RWPE2 (cell line): ENCODE measurements around the gene FARP2.

Experiments used
- ATAC-seq: fragments of 200-7000 bp; cut with Tn5 transposase; 3 replicates; pipeline ENCODE4 v1.9.1; 2021; ENCODE audit warnings: low read depth
- DNase-seq: peaks from one replicate; pipeline ENCODE4 v3.0.0-alpha.2; 2020; ENCODE audit warnings: low spot score
- H3K27ac ChIP-seq: fragments of 450-650 bp; 2 replicates; pipeline ENCODE4 v1.5.1; 2017; ENCODE audit warnings: mild to moderate bottlenecking; ENCODE audit not compliant: poor library complexity, severe bottlenecking
- H3K27me3 ChIP-seq: fragments of 250-450 bp; sonication (Bioruptor Pico); 2 replicates; pipeline ENCODE4 v1.5.1; 2021; ENCODE audit warnings: mild to moderate bottlenecking, moderate library complexity; ENCODE audit not compliant: insufficient read depth, poor library complexity, severe bottlenecking
- H3K36me3 ChIP-seq: fragments of 250-450 bp; sonication (Bioruptor Pico); 2 replicates; pipeline ENCODE4 v1.5.1; 2020; ENCODE audit warnings: low read depth, mild to moderate bottlenecking, moderate library complexity
- H3K4me1 ChIP-seq: fragments of 250-450 bp; sonication (Bioruptor Pico); 2 replicates; pipeline ENCODE4 v1.5.1; 2021; ENCODE audit warnings: mild to moderate bottlenecking, moderate library complexity; ENCODE audit not compliant: insufficient read depth, poor library complexity, severe bottlenecking
- H3K4me3 ChIP-seq: fragments of 250-450 bp; sonication (Bioruptor Pico); 2 replicates; pipeline ENCODE4 v1.5.1; 2021; ENCODE audit warnings: mild to moderate bottlenecking, moderate library complexity; ENCODE audit not compliant: severe bottlenecking
- H3K9me3 ChIP-seq: fragments of 250-450 bp; sonication (Bioruptor Pico); 2 replicates; pipeline ENCODE4 v1.5.1; 2021; ENCODE audit warnings: mild to moderate bottlenecking, moderate library complexity; ENCODE audit not compliant: severe bottlenecking
- CTCF ChIP-seq: fragments of 450-650 bp; IDR thresholded peaks from one replicate; pipeline ENCODE4 v1.5.1; 2017; ENCODE audit warnings: mild to moderate bottlenecking, moderate library complexity; ENCODE audit not compliant: poor library complexity, severe bottlenecking

FARP2 gene

GRCh38 chr2:241359481-241360045, 3.5 kb downstream of the FARP2 start:
- no peak for TF ChIP-seq CTCF
- Histone ChIP-seq H3K36me3 (peaks cover 4% of the 10 kb centered on the region), H3K4me1 (peaks cover 10% of the 10 kb centered on the region), H3K9me3 (no peaks in the 10 kb centered on the region), H3K27ac (no peak overlapping the region), H3K4me3 (no peak overlapping the region), H3K27me3 (no peaks in the 10 kb centered on the region)
- DNase-seq: no peak
- ATAC-seq: no peak

- ATAC-seq (no peak; the same call in 2 of the 3 replicates), DNase-seq (no peak)
- peaks cover 12% of the 10 kb centered on the region for H3K36me3 ChIP-seq
Measured at GRCh38 chr2:241363426-241363825, 7.3 kb downstream of the FARP2 start.

GRCh38 chr2:241364781-241365180, 8.7 kb downstream of the FARP2 start:
- H3K36me3 ChIP-seq: peaks cover 12% of the 10 kb centered on the region
- H3K9me3 ChIP-seq: no peaks in the 10 kb centered on the region
- H3K27ac ChIP-seq: no peak overlapping the region
- ATAC-seq (no peak), DNase-seq (no peak)
- no peak overlapping the region for H3K4me3 ChIP-seq
- TF ChIP-seq CTCF: no peak
- H3K27me3 ChIP-seq: no peaks in the 10 kb centered on the region
- H3K4me1 ChIP-seq: no peaks in the 10 kb centered on the region

More at GRCh38 chr2:241363426-241363825, 7.3 kb downstream of the FARP2 start:
- Histone ChIP-seq H3K4me1 (no peaks in the 10 kb centered on the region), H3K4me3 (no peak overlapping the region), H3K9me3 (no peaks in the 10 kb centered on the region), H3K27me3 (no peaks in the 10 kb centered on the region), H3K27ac (no peak overlapping the region)
- TF ChIP-seq CTCF: no peak

GRCh38 chr2:241366678-241367077, 10.6 kb downstream of the FARP2 start:
- no peak for ATAC-seq
- H3K27ac ChIP-seq: no peak overlapping the region

More at GRCh38 chr2:241366678-241367077, 10.6 kb downstream of the FARP2 start:
- no peak for DNase-seq
- Histone ChIP-seq H3K27me3 (no peaks in the 10 kb centered on the region), H3K9me3 (no peaks in the 10 kb centered on the region), H3K4me3 (no peak overlapping the region), H3K4me1 (no peaks in the 10 kb centered on the region), H3K36me3 (peaks cover 12% of the 10 kb centered on the region)
- TF ChIP-seq CTCF: no peak
